GM13977 (cell line): ENCODE data around the gene MSI2.

ENCODE experiments used
- DNase-seq: peaks from one replicate; pipeline ENCODE4 v3.0.0; 2012; ENCODE audit warnings: low spot score
- CTCF ChIP-seq: IDR thresholded peaks from 2 replicates; pipeline ENCODE4 v1.5.1; 2012; ENCODE audit warnings: mild to moderate bottlenecking, control low read depth; ENCODE audit not compliant: insufficient read depth; ENCODE audit errors: extremely low read depth, missing control alignments
- in situ Hi-C: fragments of 300-500 bp; cut with MboI; formaldehyde crosslinking; loops from one replicate; pipeline ENCODE4 v1.12.0; 2022; ENCODE audit warnings: low sequenced_read_pairs, low pct_unique_long_range_greater_than_20kb, mixed read lengths, inconsistent platforms; ENCODE audit not compliant: unreplicated experiment

Gene MSI2

GRCh38 chr17:57586742-57587141, 330.4 kb downstream of the MSI2 start:
- DNase-seq = no peak
- in situ Hi-C loops = no loop called here
- TF ChIP-seq CTCF = no peak

- in situ Hi-C loops = no loop called here
- no peak for DNase-seq
- no peak for TF ChIP-seq CTCF
These were observed 331.1 kb downstream of the MSI2 start for GRCh38 chr17:57587193-57587969.

GRCh38 chr17:57588086-57588485, 331.8 kb downstream of the MSI2 start:
- no peak for TF ChIP-seq CTCF
- in situ Hi-C loops = no loop called here

GRCh38 chr17:57589151-57590034, 333.1 kb downstream of the MSI2 start:
- in situ Hi-C loops = no loop called here
- no peak for DNase-seq
- TF ChIP-seq CTCF = no peak

More at GRCh38 chr17:57588086-57588485, 331.8 kb downstream of the MSI2 start:
- DNase-seq = no peak

- TF ChIP-seq CTCF = no peak
- no peak for DNase-seq
- in situ Hi-C loops = no loop called here
These were observed 337.6 kb downstream of the MSI2 start for GRCh38 chr17:57593739-57594462.

GRCh38 chr17:57594767-57595166, 338.4 kb downstream of the MSI2 start:
- no peak for TF ChIP-seq CTCF
- DNase-seq = no peak
- in situ Hi-C loops = no loop called here
